K562 (cell line): ENCODE data around the gene GPR32. TPM values are rescaled to one million over a fixed set of nuclear protein-coding genes. Genes with fewer than 3 reads are reported as not detected.
A peak's percentile ranks its signal among the peaks of the same experiment; 100 is the strongest.

ENCODE experiments used
- BCLAF1 ChIP-seq, 2 experiments: fragments of 450-650 bp in 1 of 2; IDR thresholded peaks; 2 replicates each; pipeline ENCODE4 v1.6.1; 2011 to 2017; ENCODE audit warnings: low read depth in 2 of 2, antibody characterized with exemption in 1 of 2, borderline replicate concordance in 1 of 2, low read length in 1 of 2, mild to moderate bottlenecking in 1 of 2, mixed read lengths in 1 of 2; ENCODE audit not compliant: control insufficient read depth in 1 of 2
- BCOR ChIP-seq: fragments of 450-650 bp; IDR thresholded peaks from 2 replicates; pipeline ENCODE4 v1.6.1; 2016
- CUX1 ChIP-seq: fragments of 200-800 bp; sonication (Bioruptor generic); IDR thresholded peaks from 2 replicates; pipeline ENCODE4 v1.6.1; 2016; ENCODE audit warnings: missing genetic modification characterization, missing compliant biosample characterization
- NFE2L1 ChIP-seq: fragments of 450-650 bp; IDR thresholded peaks from 2 replicates; pipeline ENCODE4 v1.6.1; 2016; ENCODE audit warnings: missing genetic modification characterization, low read depth, mild to moderate bottlenecking, missing compliant biosample characterization, moderate library complexity, borderline replicate concordance
- NFRKB ChIP-seq: fragments of 450-650 bp; IDR thresholded peaks from 2 replicates; pipeline ENCODE4 v1.6.1; 2016; ENCODE audit warnings: low read depth
- SMAD1 ChIP-seq: fragments of 150-350 bp; IDR thresholded peaks from 2 replicates; pipeline ENCODE4 v1.6.1; 2014; ENCODE audit warnings: low read length, low read depth; ENCODE audit not compliant: partially characterized antibody
- ZNF263 ChIP-seq: sonication (generic); formaldehyde crosslinking; IDR thresholded peaks from 2 replicates; pipeline ENCODE4 v1.8.0; 2022; ENCODE audit warnings: mild to moderate bottlenecking, missing genetic modification reagents, borderline replicate concordance
- ZNF407 ChIP-seq: fragments of 450-650 bp; IDR thresholded peaks from 2 replicates; pipeline ENCODE4 v1.6.1; 2016; ENCODE audit warnings: low read depth
- polyA plus RNA-seq, 8 experiments: library from polyadenylated mRNA; depleted of rRNA in 4 of 8; stranded (reverse) in 5 of 8; unstranded in 3 of 8; fragments of >200 nt; fragmentation: Nextera tagmentation in 2 of 8; fragmentation: Illumina TruSeq in 1 of 8; extraction: Ambion mirVana in 2 of 8; extraction: Trizol in 1 of 8; gene quantifications; 2 replicates each; pipeline versions ENCODE4 v1.2.1 to v1.2.3, GENCODE V29; 2011 to 2014; ENCODE audit warnings: inconsistent platforms in 1 of 8, missing spikeins in 1 of 8
- total RNA-seq, 7 experiments: library from RNA; depleted of rRNA in 6 of 7; stranded (reverse); fragments of >200 nt in 6 of 7; fragmentation: Illumina TruSeq in 2 of 7; extraction: Trizol in 2 of 7; gene quantifications; 2 replicates each; pipeline versions ENCODE4 v1.2.1 to v1.2.3, GENCODE V29; 2011 to 2021; ENCODE audit warnings: low replicate concordance in 1 of 7

The GPR32 gene
- total and polyA plus RNA-seq, 9 of the 15 experiments (the other 6 are each of a cell fraction or from before 2014, with no cell fraction given): not detected

DNA sequence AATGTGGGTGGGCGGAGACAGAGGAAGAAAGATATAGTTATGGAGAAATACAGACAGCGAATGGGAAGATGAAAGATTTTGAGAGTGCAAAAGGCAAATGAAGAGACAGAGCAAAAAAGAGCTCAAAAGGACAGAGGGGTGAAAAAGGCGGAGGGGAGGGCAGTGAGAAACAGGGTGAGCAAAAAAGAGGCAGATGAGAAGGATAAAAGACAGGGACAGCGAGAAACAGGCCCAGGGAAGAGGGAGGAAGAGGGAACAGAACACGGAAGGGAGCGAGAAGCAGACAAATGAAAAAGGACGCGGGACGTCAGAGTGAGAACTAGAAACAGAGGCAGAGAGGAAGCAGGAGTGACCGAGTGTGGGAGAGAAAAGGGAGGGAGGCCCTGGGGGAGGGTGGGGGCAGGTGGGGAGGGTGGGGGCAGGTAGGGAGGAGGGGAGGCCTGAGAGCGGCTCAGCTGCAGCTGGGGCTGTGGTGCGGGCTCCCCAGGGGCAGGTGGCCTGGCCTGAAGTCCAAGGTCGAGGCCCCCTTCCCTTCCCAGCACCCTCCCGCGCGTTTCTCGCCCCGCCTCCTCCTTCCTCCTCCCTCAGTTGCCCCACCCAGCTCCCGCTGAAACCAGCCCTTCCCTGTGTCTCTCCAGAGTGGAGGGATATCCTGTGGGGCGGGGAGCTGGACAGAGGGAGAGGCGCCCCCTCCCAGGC lies 50.4 kb downstream of the GPR32 start (continued):
- TF ChIP-seq ZNF407 (peak; percentile 60; the same call in 1 of the 2 replicates), BCLAF1 (IDR thresholded peaks at IDR 0.05; ENCODE audit: borderline replicate concordance in 1 of 2, control insufficient read depth in 1 of 2, low read depth in 2 of 2, low read length in 1 of 2) (peak in 1 of 2 experiments; percentile 52; a peak in 1 of 4 replicates), BCOR (peak; percentile 34; the same call in 1 of the 2 replicates), ZNF263 (CRISPR knock-in tag) (peak; percentile 86; the same call in 1 of the 2 replicates), NFRKB (0 out of 2 replicates have a peak, but pooled peaks have one; percentile 61), SMAD1 (no peak), CUX1 (CRISPR knock-in tag) (no peak), NFE2L1 (tag) (no peak)
